Neural crest cell (in vitro differentiated cells): ENCODE measurements around the gene PLA2G4F. TPM values are rescaled to one million over a fixed set of nuclear protein-coding genes. Genes with fewer than 3 reads are reported as not detected.
"Not testable (repeated sequence)": the region's sequence is repeated elsewhere in the genome, so short reads cannot be mapped to it uniquely, and the experiment has no call there.

Experiments
- DNase-seq: peaks from one replicate; pipeline ENCODE4 v3.0.0; 2021; ENCODE audit warnings: low read depth, mixed read lengths, low spot score
- H3K27ac Mint-ChIP-seq: one replicate; pipeline ENCODE4 v1.8.0; 2021; ENCODE audit warnings: mild to moderate bottlenecking, mixed read lengths; ENCODE audit not compliant: unreplicated experiment
- H3K27me3 Mint-ChIP-seq: 2 replicates; pipeline ENCODE4 v1.8.0; 2021; ENCODE audit warnings: low read depth, mild to moderate bottlenecking, mixed read lengths
- H3K36me3 Mint-ChIP-seq: 2 replicates; pipeline ENCODE4 v1.8.0; 2021; ENCODE audit warnings: low read depth, mild to moderate bottlenecking, mixed read lengths
- H3K4me1 Mint-ChIP-seq: 2 replicates; pipeline ENCODE4 v1.8.0; 2021; ENCODE audit warnings: mixed read lengths
- H3K4me3 Mint-ChIP-seq: one replicate; pipeline ENCODE4 v1.8.0; 2021; ENCODE audit warnings: mild to moderate bottlenecking, mixed read lengths
- H3K9me3 Mint-ChIP-seq: 2 replicates; pipeline ENCODE4 v1.8.0; 2021; ENCODE audit warnings: mixed read lengths
- total RNA-seq: library from RNA; stranded (reverse); gene quantifications from 2 replicates; pipeline ENCODE4 v1.2.1, GENCODE V29; 2021
- TF ChIP-seq, protein P1 (sequence below): fragments of 200-600 bp; sonication (generic); conservative IDR thresholded peaks from 2 replicates; pipeline ENCODE4 v1.5.0; 2021; ENCODE audit warnings: antibody characterized with exemption, mild to moderate bottlenecking

Gene PLA2G4F
- total RNA-seq, 1 donor from 2014 or later = not detected

- DNase-seq = no peak
- Mint-ChIP-seq H3K9me3 (no peaks in the 10 kb centered on the region), H3K36me3 (no peaks in the 10 kb centered on the region), H3K4me3 (no peak within 1 kb of the TSS), H3K4me1 (peaks cover 25% of the 10 kb centered on the region), H3K27me3 (no peaks in the 10 kb centered on the region), H3K27ac (no peak within 1 kb of the TSS)
- TF ChIP-seq, protein P1, sequence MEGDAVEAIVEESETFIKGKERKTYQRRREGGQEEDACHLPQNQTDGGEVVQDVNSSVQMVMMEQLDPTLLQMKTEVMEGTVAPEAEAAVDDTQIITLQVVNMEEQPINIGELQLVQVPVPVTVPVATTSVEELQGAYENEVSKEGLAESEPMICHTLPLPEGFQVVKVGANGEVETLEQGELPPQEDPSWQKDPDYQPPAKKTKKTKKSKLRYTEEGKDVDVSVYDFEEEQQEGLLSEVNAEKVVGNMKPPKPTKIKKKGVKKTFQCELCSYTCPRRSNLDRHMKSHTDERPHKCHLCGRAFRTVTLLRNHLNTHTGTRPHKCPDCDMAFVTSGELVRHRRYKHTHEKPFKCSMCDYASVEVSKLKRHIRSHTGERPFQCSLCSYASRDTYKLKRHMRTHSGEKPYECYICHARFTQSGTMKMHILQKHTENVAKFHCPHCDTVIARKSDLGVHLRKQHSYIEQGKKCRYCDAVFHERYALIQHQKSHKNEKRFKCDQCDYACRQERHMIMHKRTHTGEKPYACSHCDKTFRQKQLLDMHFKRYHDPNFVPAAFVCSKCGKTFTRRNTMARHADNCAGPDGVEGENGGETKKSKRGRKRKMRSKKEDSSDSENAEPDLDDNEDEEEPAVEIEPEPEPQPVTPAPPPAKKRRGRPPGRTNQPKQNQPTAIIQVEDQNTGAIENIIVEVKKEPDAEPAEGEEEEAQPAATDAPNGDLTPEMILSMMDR = no peak
Observed at GRCh38 chr15:42094512-42094963, 61.9 kb downstream of the PLA2G4F start, which contains the start of gene PLA2G4D. Gene PLA2G4D (minus strand): TSS chr15:42094562. CDS start chr15:42094459, 103 bp downstream.

GRCh38 chr15:42093966-42094365 is 62.5 kb downstream of the PLA2G4F start:
- Mint-ChIP-seq H3K4me3 (no peak overlapping the region), H3K27me3 (no peaks in the 10 kb centered on the region), H3K36me3 (no peaks in the 10 kb centered on the region), H3K4me1 (peaks cover 25% of the 10 kb centered on the region), H3K27ac (no peak overlapping the region), H3K9me3 (no peaks in the 10 kb centered on the region)
- no peak for DNase-seq
- TF ChIP-seq, protein P1 = no peak

GRCh38 chr15:42092398-42093318 is 63.8 kb downstream of the PLA2G4F start:
- Mint-ChIP-seq H3K27me3 (no peaks in the 10 kb centered on the region), H3K4me3 (no peak overlapping the region), H3K4me1 (peaks cover 25% of the 10 kb centered on the region), H3K9me3 (no peaks in the 10 kb centered on the region), H3K27ac (peak overlapping the region; percentile 89), H3K36me3 (no peaks in the 10 kb centered on the region)
- no peak for DNase-seq
- TF ChIP-seq, protein P1 = no peak

DNA sequence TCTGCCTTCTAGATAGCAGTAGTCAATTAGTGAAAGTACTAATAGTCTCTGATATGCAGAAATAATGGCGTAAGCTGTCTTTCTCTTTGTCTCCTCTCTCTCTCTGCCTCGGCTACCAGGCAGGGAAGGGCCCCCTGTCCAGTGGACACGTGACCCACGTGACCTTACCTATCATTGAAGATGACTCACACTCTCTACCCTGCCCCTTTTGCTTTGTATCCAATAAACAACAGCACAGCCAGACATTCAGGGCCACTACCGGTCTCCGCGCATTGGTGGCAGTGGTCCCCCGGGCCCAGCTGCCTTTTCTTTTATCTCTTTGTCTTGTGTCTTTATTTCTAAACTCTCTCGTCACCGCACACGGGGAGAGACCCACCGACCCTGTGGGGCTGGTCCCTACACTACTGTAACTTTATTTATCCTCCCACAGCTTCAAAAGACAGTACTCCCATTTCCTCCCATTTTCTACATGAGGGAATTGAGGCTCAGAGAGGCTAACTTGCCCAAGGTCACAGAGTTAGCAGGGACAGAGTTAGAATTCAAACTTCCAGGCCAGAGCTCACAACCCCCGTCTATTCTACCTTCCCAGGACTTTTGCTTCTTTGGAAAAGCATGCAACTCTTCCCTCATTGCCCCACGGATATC is 64.6 kb downstream of the PLA2G4F start:
- not testable (repeated sequence) for DNase-seq, H3K4me3 Mint-ChIP-seq, H3K36me3 Mint-ChIP-seq, H3K27me3 Mint-ChIP-seq, H3K9me3 Mint-ChIP-seq
- Mint-ChIP-seq H3K4me1 (peaks cover 25% of the 10 kb centered on the region), H3K27ac (peak overlapping the region; percentile 89)

DNA sequence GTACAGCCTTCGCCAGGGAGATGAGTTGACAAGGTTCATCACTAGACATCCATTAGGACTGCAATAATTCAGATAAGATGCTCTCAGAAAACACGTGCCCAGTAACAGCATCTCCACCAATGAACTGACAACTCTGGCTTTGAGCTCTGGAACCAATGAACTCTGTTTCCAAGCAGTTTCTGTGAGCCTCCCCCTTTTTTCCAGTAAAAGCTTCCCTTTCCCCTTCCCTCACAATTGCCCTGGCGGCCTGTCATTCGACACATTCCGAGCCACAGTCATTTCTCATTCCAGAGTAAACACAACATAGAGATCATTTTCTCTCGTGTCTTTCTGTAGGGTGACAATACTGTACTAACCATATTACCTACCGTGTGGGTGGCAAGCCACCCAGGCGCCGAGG is 65.7 kb downstream of the PLA2G4F start:
- Mint-ChIP-seq H3K27me3 (no peaks in the 10 kb centered on the region), H3K27ac (no peak overlapping the region), H3K4me1 (peaks cover 25% of the 10 kb centered on the region), H3K9me3 (no peaks in the 10 kb centered on the region), H3K36me3 (no peaks in the 10 kb centered on the region), H3K4me3 (no peak overlapping the region)
- TF ChIP-seq, protein P1 = no peak
- DNase-seq = no peak
